Inferior parietal cortex (tissue), 1 donor: ENCODE results near the gene RALBP1.
"Not testable (repeated sequence)": the region's sequence is repeated elsewhere in the genome, so short reads cannot be mapped to it uniquely, and the experiment has no call there.

Experiments
- DNase-seq: peaks from one replicate; pipeline ENCODE4 v3.0.0-alpha.2; 2016; ENCODE audit errors: extremely low spot score

The RALBP1 gene

DNA sequence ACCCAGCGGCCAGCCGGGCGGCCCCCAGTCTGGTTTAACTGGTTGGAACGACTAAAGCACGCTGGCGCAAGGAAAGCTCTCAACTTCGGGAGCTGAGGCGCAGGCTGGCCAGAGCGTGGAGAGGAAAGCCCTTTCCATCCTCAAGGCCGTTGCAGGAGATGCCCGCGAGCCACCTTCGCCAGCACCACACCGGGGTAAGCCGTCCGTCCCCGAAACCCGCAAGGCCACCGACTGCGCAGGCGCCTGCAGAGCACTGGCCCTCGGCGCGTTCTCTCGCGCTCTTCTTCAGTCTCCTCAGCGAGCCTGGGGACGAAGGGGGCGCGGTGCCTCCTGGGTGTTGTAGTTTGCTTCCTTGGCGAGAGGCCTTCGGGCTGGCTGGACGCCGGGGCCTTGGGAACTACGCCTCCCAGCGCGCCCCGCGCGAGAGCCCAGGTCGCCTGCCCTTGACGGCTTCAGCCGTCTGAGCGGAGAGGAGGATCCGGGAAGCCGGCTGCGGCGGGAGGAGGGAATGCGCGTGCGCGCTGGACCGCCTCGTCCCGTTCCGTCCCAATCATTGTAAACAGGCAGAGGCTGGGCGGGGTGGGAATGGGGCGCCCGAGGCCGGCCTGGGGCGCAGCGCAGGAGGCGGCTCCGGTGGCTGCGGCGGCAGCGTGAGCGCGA is at the start of gene RALBP1:
Gene RALBP1 (plus strand): TSS at position 531 of the 660 bp plus-strand sequence. CDS start 37,533 bp downstream, outside the sequence.
- DNase-seq = peak; percentile 99

- no peak for DNase-seq
Observed at GRCh38 chr18:9426753-9427152, 48.6 kb upstream of the RALBP1 start.

DNA sequence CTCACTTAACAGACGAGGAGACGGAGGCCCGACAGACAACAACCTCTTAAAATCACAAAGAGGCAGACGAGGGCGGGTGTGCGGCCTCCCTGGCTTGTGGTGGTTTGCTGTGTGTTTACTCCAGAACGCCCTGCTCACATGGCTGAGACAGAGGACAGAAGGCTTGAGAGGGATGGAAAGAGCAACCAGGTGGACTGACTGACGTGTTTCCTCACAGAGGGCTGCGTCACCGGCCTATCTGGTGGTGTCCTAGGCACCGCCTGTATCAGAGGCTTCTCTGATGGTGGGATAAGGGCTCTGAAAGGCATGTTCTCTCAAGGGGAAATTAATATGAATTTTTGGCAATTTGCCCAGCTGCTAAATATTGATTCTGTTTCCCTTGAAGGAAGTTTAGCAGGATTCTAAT is 47.0 kb upstream of the RALBP1 start:
- no peak for DNase-seq

- DNase-seq = no peak
Observed at GRCh38 chr18:9428862-9429661, 46.3 kb upstream of the RALBP1 start.

GRCh38 chr18:9429662-9429993 is 45.7 kb upstream of the RALBP1 start:
- DNase-seq = no peak

- DNase-seq = not testable (repeated sequence)
Observed at GRCh38 chr18:9430315-9430714, 45.0 kb upstream of the RALBP1 start.

- DNase-seq = no peak
Observed at GRCh38 chr18:9431296-9431695, 44.0 kb upstream of the RALBP1 start.

DNA sequence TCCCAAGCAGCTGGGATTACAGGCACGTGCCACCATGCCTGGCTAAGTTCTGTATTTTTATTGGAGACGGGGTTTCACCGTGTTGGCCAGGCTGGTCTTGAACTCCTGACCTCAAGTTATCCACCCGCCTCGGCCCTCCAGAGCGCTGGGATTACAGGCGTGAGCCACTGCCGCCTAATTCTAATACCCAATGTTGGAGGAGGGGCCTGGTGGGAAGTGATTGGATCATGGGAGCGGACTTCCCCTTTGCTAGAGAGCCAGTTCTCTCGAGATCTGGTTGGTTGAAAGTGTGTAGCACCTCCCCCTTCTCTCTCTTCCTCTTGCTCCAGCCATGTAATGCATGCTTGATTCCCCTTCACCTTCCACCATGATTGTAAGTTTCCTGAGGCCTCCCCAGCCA is 42.2 kb upstream of the RALBP1 start:
- not testable (repeated sequence) for DNase-seq

DNA sequence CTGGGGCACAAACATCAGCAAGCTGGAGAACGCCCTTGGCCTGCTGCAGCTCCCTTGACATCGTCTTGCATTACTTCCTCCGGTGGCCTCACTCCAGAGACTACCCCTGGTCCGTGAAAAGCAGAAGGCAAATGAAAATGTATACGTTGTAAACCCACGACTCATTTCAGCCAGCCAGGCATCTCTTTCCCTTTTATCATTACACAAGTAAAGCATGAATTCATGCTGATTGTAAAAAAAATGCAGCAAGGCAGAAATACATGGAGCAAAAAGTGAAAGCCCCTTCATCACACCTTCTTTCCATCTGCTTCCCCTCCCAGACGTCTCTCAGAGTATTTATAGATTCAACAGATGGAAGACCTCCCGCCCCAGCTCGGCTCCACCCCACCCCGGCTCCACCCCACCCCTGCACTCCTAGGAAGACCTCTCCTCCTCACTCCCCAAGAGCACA is 41.6 kb upstream of the RALBP1 start:
- DNase-seq = no peak

DNA sequence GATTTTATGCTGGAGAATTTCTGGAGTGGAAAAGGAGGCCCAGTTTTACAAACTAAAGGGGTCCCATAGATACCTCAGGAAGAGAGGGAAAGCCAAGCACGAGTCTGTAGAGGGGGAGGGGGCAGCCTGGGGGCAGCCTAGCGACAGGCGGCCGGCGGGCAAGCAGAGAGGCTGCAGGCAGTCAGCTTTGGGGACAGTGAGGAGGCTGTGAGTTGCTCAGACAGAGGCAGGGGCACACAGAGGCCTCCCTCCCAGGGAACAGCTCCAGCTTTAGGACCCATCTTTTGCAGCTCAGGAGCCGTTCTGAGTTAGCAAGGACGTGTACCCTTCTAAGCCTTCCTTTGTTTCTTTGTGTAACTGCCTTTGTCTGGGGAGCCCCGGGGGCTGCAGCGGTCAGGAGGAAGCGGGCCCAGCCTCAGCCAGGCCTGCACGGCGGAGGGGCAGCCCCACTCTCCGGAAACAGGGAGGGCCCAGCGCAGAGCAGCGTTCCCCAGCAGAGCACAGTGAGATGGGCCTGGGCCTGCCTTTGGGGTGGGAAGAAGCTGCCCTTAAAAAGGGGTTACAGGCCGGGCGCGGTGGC is 41.1 kb upstream of the RALBP1 start:
- no peak for DNase-seq

GRCh38 chr18:9435041-9435440 is 40.3 kb upstream of the RALBP1 start:
- DNase-seq = no peak

- no peak for DNase-seq
Observed at GRCh38 chr18:9436206-9436929, 38.9 kb upstream of the RALBP1 start.

GRCh38 chr18:9437021-9437437 is 38.3 kb upstream of the RALBP1 start:
- no peak for DNase-seq

DNA sequence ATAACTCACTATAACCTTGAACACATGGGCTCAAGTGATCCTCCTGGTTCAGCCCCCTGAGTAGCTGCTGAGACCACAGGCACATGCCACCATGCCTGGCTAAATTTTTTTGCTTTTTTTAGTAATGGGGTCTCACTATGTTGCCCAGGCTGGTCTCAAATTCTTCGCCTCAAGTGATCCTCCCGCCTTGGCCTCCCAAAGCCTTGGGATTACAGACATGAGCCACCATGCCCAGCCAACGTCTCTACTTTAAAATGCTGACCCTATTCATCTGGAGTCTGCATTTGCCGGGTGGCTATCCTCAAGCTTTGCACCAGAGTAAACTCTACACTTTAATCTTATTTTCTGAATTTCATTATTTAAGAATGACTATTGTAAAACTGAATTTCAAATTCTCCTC is 37.6 kb upstream of the RALBP1 start:
- no peak for DNase-seq

DNA sequence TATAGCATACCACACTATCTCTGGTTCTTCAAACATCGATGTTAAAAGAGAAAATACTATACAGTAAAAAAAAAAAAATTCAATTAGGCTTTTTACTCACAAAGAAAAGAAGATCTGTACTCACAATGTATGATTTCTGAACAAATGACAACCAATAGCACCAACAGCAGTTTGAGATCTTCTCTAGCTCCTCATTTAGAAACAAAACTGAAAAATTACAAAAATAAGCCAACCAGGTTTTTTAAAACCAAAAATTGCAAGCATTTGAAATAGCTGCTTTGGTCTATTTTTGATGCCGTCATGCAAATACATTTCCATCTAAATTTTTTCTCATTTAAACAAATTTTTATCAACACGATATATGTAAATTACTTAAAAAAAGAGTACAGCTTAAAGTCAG is 34.3 kb upstream of the RALBP1 start:
- no peak for DNase-seq

GRCh38 chr18:9444549-9444948 is 30.8 kb upstream of the RALBP1 start:
- no peak for DNase-seq

GRCh38 chr18:9446839-9447238 is 28.5 kb upstream of the RALBP1 start:
- no peak for DNase-seq

DNA sequence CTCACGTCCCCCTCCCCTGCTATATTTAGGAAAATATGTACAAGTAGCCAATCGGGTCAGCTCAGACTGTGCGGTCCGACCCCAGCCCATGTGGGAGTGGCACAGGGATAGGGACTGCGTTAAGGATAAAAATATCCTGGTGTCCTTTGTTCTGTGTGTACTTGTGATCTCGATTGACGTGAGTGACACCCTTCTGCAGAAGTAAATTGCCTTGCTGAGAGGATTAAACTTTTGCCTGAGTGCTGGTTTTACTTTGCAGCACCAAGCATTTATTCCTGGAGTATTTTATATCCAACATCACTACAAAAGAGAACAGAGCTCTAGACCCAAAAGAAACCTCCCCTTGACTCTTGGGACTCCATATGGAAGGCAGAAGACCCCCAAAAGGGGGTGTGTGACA is 28.0 kb upstream of the RALBP1 start:
- DNase-seq = no peak

GRCh38 chr18:9449600-9450414 is 25.5 kb upstream of the RALBP1 start:
- no peak for DNase-seq

GRCh38 chr18:9450920-9451319 is 24.4 kb upstream of the RALBP1 start:
- DNase-seq = not testable (repeated sequence)

DNA sequence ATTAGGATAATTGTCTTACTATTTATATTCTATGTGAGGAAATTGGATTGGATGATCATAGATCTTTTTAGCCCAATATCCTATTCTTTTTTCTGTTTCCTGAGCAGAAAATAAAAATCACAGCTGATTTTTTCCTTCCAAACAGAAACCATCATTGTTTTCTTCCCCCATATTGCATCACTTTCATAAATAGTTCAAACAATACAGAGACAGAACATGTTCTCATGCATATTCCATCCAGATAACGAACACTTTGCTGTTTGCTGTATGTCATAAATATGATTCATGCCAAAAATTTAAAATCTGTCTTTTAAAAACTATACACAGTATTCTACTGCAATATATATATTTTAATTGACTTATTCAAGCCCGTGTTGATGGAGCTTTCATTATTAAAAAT is 22.0 kb upstream of the RALBP1 start:
- no peak for DNase-seq
